HG02588 (cell line): ENCODE results near the gene RAP1GAP2.
"Not testable (repeated sequence)": the region's sequence is repeated elsewhere in the genome, so short reads cannot be mapped to it uniquely, and the experiment has no call there.

Source experiments
- ATAC-seq: cut with Tn5 transposase; IDR thresholded peaks from one replicate; pipeline ENCODE4 v1.9.1; 2021; ENCODE audit warnings: mild to moderate bottlenecking, moderate library complexity; ENCODE audit not compliant: unreplicated experiment

The RAP1GAP2 gene

GRCh38 chr17:2796164-2797125 is at the start of gene RAP1GAP2:
Gene RAP1GAP2 (plus strand): TSS chr17:2796438. CDS start chr17:2796528, 90 bp downstream.
- no peak for ATAC-seq

- no peak for ATAC-seq
These were observed 47.0 kb upstream of the RAP1GAP2 start, which contains the start of gene CCDC92B for GRCh38 chr17:2749058-2749783. Gene CCDC92B (minus strand): TSS chr17:2749652. CDS start chr17:2735145, 14,507 bp downstream.

- ATAC-seq: no peak
These were observed 46.5 kb upstream of the RAP1GAP2 start for GRCh38 chr17:2749784-2750181.

GRCh38 chr17:2750721-2751120 is 45.5 kb upstream of the RAP1GAP2 start:
- no peak for ATAC-seq

- no peak for ATAC-seq
These were observed 44.7 kb upstream of the RAP1GAP2 start for GRCh38 chr17:2751491-2751890.

- ATAC-seq: no peak
These were observed 40.1 kb upstream of the RAP1GAP2 start for GRCh38 chr17:2755891-2756724.

GRCh38 chr17:2758870-2759269 is 37.4 kb upstream of the RAP1GAP2 start:
- ATAC-seq: no peak

GRCh38 chr17:2770129-2770528 is 26.1 kb upstream of the RAP1GAP2 start:
- ATAC-seq: no peak

GRCh38 chr17:2775206-2775605 is 21.0 kb upstream of the RAP1GAP2 start:
- ATAC-seq: no peak

- no peak for ATAC-seq
These were observed 19.5 kb upstream of the RAP1GAP2 start for GRCh38 chr17:2776589-2777241.

- no peak for ATAC-seq
These were observed 18.9 kb upstream of the RAP1GAP2 start for GRCh38 chr17:2777242-2777867.

GRCh38 chr17:2778489-2778888 is 17.7 kb upstream of the RAP1GAP2 start:
- ATAC-seq: no peak

GRCh38 chr17:2779545-2779944 is 16.7 kb upstream of the RAP1GAP2 start:
- ATAC-seq: no peak

GRCh38 chr17:2780256-2780655 is 16.0 kb upstream of the RAP1GAP2 start:
- ATAC-seq: no peak

- ATAC-seq: no peak
These were observed 15.2 kb upstream of the RAP1GAP2 start for GRCh38 chr17:2780931-2781454.

GRCh38 chr17:2781598-2781997 is 14.6 kb upstream of the RAP1GAP2 start:
- not testable (repeated sequence) for ATAC-seq

GRCh38 chr17:2782055-2782454 is 14.2 kb upstream of the RAP1GAP2 start:
- ATAC-seq: no peak

- ATAC-seq: no peak
These were observed 12.8 kb upstream of the RAP1GAP2 start for GRCh38 chr17:2783310-2784030.

- ATAC-seq: no peak
These were observed 11.4 kb upstream of the RAP1GAP2 start for GRCh38 chr17:2784864-2785263.
